Daoy (cell line): Measurements from ENCODE around the gene FRAS1. TPM values are rescaled to one million over a fixed set of nuclear protein-coding genes. Genes with fewer than 3 reads are reported as not detected.
A peak's percentile ranks its signal among the peaks of the same experiment; 100 is the strongest.
"Not testable (repeated sequence)": the region's sequence is repeated elsewhere in the genome, so short reads cannot be mapped to it uniquely, and the experiment has no call there.

Experiments used
- DNase-seq: peaks from one replicate; pipeline ENCODE4 v3.0.0-alpha.2; 2015; ENCODE audit warnings: low read depth
- total RNA-seq: library from RNA; depleted of rRNA; stranded (reverse); fragments of >200 nt; shearing (Covaris generic); gene quantifications from 2 replicates; pipeline ENCODE4 v1.2.3, GENCODE V29; 2014

FRAS1 gene
- total RNA-seq, 1 experiment from 2014 or later: 1.9 TPM

DNA sequence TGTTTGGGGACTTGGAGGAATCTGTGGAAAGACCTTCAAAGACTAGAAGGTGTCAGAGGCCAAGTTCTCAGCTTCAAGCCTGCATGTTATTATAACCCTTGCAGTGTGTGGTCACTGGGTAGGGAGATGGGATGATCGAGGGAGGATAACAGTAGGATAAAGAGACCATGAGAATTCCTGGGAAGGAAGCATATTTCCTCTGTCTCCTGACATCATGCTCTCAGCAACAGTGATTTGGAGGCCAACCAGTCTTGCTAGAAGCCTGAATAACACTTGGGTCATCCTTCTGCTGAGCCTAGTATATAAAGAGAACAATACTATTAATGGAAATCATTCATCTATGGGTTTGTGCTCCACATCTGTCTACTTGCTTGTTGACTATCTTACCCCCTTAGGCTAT lies 453.6 kb downstream of the FRAS1 start:
- no peak for DNase-seq

DNA sequence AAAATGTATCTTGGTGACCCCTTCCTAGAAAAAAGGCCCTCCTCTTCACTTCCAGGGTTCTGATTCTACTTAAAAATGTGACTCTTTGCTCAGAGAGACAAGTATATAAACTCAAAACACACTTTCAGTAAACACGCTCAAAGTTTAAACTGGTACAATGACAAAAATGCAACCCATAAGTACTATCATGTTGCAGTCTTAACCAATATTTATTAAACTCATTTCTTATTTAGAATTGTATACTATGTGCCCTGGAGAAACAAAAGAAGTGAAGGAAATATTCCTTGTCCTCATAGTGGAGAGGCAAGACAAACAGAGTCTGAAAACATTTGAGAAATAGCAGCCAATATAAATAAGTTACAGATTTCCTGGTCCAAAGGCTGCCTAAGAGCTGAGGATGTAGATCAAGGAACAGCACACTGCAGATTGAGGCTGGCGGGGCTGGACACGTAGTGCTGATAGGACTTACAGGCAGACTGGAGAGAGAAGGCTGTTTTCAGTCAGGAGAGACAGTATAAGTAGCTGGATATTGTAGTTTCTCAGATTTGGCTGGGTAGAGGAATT lies 455.3 kb downstream of the FRAS1 start:
- no peak for DNase-seq

GRCh38 chr4:78513411-78513975 lies 456.4 kb downstream of the FRAS1 start:
- no peak for DNase-seq

DNA sequence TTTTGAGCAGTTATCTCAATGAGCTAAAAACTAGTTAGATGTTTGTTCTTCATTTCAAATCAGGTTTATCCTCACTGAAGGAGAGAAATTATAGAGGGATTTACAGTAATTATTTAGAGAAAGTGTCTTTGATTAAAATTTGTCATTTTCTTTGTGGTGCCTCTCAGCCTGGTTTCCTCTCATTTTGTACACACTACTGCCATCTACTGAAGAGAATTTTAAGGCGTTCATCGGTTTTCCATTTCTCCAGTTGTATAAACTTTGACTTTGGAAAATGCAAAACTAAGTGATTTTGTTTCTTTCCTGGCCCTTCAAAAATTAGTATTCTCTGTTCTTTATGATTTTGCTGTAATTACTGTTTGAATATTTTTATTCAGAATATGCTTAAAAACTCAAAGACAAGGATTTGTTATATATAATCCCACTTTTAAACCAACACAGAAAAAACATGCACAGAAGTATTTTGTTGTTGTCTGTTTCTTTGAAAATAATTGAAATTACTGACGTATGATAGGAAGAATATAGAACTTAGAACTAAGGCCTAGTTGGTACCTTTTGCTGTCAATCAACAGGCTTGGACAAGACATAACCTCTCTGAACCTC lies 460.0 kb downstream of the FRAS1 start:
- DNase-seq: peak; percentile 4

DNA sequence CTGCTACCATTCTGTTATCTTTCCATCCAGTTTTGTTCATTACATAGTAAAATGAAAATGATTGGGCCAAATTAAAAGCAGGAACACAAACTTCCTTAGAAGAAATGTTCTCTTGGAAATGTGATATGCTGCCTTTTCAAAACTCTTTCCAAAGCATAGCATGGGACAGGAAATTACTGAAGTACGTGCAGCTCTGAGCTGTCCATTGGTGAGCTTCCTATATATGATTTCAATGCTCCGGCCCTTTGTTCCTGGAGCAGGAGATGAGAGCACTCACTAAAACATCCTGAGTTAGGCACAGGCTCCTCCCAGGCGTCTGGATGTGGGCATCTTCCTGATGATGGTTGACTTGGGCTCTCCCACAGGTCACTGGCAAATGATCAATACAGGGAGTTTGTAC lies 461.4 kb downstream of the FRAS1 start:
- no peak for DNase-seq

- no peak for DNase-seq
Measured at GRCh38 chr4:78519962-78520361, 462.8 kb downstream of the FRAS1 start.

DNA sequence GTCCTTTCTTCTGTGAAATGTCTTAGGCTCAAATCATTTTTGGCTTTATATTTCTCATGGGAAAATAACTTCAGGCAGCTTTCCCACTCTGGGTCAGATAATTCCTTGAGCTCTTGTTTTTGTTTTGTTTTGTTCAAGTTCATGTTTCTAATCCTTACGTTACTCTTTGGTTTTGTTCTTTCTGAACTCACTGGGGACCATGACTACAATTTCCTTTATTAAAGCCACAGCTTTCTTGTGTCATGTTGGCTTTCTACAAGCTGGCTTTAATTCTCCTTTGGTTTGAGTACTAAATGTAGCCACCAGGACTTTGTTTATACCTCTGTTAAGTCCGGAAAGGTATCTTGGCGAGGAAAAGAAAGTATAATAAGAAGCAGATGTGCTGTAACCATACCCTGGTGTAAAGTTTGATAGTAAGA lies 463.7 kb downstream of the FRAS1 start:
- DNase-seq: no peak

- no peak for DNase-seq
Measured at GRCh38 chr4:78524009-78524408, 466.9 kb downstream of the FRAS1 start.

DNA sequence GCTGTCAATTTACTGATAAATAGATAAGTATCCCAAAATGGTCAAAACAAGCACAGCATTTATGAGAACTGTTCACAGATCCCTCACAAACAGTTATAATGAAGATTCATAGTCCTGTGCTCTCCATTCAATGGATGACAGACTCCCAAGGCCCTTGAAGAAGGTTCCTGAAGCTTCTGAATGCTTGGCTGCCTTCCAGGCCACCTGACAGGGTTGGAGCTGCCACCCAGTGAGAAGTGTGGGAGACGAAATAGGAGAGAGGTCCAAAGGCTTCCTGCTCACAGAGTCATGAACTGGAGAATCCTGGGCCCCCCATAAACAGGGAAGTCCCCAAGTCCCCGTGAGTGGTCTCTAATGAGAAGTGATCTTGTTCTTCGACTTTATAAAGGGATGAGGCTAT lies 468.4 kb downstream of the FRAS1 start:
- no peak for DNase-seq

DNA sequence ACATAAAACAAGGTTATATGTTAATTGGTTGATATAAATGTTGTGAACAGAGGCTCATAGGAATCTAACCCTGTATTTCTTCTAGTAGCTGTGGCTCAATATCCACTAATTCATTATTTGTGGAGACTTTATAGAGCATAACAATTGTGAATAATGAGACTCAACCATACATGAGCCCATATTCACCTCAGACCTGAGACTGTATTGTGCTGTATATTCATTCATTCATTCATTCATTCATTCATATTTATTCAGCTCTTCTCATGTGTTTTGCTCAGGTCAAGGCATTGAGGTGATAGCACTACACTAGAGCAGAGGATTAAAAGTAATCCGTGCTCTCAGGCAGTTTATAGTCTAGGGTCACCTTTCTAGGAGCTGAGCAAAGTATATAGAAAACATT lies 470.0 kb downstream of the FRAS1 start:
- DNase-seq: no peak

DNA sequence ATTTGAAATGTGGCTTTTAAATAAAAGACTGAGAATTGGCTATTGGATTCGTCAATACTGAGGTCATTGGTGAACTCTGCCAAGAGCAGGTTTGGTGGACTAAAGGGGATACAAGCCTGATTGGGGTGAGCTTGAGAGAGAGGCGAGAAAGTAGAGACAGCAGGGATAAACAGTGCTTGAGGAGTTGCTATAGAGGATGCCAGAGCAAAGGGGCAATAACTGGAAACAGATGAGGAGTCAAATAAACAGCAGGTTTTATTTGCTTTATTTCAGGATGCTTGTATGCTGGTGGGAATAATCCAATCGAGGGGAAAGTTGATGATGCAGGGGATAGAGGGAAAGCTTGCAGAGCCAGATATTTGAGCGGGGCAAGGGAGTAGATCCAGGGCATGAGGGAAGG lies 470.4 kb downstream of the FRAS1 start:
- DNase-seq: no peak

- no peak for DNase-seq
Measured at GRCh38 chr4:78528327-78528726, 471.2 kb downstream of the FRAS1 start.

DNA sequence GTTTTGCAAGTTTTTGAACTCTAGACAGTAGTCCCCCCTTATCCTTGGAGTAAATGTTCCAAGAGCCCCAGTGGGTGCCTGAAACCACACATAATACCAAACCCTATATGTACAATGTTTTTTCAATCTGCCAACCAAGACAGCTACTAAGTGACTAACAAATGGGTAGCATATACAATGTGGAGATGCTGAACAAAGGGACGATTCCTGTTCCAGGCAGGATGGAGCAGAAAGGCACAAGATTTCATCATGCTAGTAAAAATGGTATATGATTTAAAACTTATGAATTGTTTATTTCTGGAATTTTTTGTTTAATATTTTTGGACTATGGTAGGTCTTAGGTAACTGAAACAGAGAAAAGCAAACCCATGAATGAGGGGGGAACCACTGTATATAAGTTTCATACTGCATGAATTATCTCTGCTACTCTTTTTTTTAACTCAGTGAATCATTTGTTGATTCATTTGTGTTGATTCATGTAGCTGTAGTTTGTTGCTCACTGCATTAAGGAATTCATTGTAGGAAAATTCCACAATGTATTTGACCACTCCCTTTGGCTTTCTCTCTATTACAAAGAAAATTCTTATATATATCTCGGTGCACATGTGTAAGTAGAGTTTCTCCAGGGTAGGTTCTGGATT lies 472.6 kb downstream of the FRAS1 start:
- DNase-seq: no peak

DNA sequence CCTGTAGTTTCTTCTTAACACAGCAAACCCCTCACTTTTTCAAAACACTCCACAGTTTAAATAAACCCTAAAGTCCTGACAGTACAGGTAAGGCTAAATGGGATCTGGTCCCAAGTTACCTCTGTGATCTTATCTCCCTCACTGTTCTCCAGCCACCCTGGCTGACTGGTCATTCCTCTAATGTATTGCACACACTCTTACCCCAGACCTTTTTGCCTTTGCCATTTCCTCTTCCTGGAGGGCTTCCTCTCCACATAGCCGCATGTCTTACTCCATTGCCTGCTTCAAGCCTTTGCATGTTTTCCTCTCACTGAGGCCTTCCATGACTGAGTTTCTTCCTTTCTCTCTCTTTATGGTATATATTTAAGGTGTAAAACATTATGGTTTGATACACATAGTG lies 474.9 kb downstream of the FRAS1 start:
- no peak for DNase-seq

DNA sequence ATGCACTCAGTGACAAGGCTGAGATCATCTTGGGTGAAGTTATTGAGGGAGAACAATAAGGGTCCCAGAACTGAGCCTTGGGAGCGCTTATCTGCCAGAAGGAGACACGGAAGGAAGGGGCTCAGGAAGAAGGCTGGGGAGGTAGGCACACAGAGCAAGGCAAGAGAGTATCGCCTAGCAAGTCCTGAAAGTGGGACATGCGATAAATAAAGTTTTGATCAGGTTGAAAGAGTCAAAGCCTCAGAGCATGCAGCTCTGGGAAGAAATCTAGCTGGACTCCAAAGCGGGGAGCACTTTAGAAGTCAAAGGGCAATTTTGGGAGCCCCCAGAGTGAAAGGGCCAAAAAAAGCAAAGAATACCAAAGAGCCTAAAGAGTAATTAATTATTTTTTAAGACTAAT lies 476.7 kb downstream of the FRAS1 start:
- DNase-seq: no peak

DNA sequence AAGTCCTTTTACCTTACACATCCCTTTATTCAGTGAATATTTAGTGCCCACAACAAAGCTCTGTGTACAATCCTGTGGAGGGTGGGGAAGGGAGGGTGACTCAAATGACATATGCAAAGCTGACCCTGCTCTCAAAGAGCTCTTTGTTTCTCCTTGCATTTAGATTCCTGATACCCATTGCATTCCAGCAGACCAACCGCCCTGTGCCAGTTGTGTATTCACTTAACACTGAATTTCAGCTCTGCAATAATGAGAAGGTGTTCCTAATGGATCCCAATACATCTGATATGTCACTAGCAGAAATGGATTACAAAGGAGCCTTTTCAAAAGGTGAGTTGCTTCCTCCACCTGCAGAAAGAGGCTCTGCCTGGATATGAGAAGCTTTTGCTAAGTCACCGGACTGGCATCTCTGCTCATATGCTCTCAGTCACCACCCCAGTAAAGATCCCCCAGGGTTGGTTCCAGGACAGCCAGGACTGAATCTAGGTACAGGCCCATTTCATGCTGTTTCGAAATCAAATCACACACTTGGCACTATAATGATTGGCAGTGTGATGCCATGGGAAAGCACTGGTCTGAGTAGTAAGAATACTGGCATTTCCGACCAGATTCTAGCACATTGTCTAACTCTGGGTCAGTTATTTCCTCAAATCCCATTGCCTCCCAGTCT lies 477.3 kb downstream of the FRAS1 start:
- no peak for DNase-seq

GRCh38 chr4:78542373-78542772 lies 485.2 kb downstream of the FRAS1 start:
- DNase-seq: no peak

DNA sequence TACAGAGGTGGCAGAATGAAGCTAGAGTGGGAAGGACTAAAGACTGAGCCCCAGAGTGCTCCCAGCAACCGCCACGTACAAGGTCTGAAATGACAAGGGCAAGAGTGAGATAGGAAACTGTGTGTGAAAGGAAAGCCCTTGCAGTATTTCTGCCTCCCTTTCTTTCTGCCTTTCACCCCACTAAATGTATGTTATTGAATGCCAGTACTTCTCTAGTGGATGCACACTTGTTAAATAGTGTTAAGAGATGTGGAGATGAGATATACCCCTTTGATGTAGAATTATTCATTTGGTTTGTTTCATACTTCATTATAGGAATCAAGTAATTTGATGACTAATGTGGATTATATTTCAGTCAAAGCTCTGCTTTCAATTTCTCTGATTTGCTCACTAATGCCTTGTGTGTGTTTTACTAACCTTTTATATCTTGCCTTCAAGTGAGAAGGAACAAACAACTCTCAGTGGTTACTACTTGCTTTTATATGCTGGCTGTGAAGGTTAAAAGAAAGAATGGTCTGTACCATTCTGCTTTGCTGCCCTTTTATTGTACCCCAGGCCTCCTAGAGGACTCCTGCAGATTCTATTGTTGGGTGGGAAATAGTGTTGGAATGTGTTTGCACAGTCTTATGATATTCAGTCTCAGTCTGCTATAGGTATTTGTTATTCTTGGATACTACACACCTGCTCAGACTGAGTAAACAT lies 486.5 kb downstream of the FRAS1 start:
- DNase-seq: no peak

DNA sequence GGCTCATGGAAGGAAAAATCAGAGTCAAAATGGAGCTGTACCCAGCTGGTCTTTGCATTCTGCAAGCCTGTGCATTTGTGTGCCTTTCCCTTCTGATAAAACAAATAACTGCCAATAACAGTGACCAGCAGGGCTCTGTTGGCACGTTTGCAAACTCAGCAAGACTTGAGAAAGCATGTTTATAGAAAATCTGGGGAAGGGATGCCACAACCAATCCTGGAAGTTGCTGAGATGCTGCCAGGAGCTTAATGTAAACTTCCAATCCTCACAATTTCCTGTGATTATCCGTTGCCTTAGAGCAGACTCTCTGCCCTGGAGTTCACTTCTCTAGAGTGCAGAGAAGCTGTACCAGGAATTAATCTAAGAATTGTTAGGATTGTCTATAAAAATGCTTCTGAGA lies 487.6 kb downstream of the FRAS1 start:
- no peak for DNase-seq

GRCh38 chr4:78545275-78546246 lies 488.4 kb downstream of the FRAS1 start:
- DNase-seq: no peak

DNA sequence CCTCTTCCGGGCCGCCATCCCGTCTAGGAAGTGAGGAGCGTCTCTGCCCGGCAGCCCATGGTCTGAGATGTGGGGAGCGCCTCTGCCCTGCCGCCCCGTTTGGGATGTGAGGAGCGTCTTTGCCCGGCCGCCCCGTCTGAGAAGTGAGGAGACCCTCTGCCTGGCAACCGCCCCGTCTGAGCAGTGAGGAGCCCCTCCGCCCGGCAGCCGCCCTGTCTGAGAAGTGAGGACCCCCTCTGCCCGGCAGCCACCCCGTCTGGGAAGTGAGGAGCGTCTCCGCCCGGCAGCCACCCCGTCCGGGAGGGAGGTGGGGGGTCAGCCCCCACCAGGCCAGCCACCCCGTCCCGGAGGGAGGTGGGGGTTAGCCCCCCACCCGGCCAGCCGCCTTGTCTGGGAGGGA lies 490.8 kb downstream of the FRAS1 start:
- DNase-seq: not testable (repeated sequence)
